Fibroblast of mammary gland (primary cell): ENCODE results near the gene SELPLG.

Source experiments
- DNase-seq: peaks from one replicate; pipeline ENCODE4 v3.0.0-alpha.2; 2010; ENCODE audit warnings: low read depth
- H3K4me3 ChIP-seq: 2 replicates; pipeline ENCODE4 v1.5.1; 2011; ENCODE audit warnings: low read depth, mild to moderate bottlenecking, low read length, moderate library complexity; ENCODE audit not compliant: control insufficient read depth
- CTCF ChIP-seq: conservative IDR thresholded peaks from 2 replicates; pipeline ENCODE4 v1.5.1; 2011; ENCODE audit warnings: low read depth, low read length, inconsistent platforms; ENCODE audit not compliant: control insufficient read depth, insufficient read depth

The SELPLG gene

GRCh38 chr12:108596854-108597558 lies 36.7 kb downstream of the SELPLG start:
- peak overlapping the region; percentile 70 for H3K4me3 ChIP-seq
- DNase-seq: no peak
- no peak for TF ChIP-seq CTCF

GRCh38 chr12:108595711-108596647 lies 37.7 kb downstream of the SELPLG start:
- peak overlapping the region; percentile 70 for H3K4me3 ChIP-seq
- no peak for TF ChIP-seq CTCF
- no peak for DNase-seq

DNA sequence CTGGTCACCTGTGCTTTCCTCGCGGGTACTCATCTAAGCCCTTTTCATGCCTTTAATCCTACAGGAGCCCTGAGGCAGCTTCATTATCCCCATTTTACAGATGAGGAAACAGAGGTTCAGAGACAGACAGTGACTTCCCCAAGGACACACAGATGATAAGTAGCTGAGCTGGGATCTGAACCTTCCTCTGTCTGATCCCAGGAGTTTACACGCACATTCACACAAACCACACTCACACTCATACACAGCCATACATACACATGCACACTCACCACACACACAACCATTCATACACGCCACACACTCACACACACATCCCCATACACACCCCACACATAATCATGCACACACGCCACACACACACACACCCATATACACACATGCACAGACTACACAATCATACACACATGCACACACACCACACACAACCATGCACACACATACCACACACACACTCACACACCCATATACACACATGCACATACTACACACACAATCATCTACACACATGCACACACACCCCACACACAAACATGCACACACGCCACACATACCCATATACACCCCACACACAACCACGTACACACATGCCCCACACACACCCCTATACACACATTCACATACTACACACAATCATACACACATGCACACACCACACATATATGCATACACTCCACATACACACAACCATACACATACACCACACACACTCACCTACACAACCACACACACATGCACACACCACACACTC lies 38.6 kb downstream of the SELPLG start:
- no peak for DNase-seq
- H3K4me3 ChIP-seq: peak overlapping the region; percentile 70
- TF ChIP-seq CTCF: no peak

- H3K4me3 ChIP-seq: no peak overlapping the region
- no peak for TF ChIP-seq CTCF
- DNase-seq: no peak
These were observed 39.3 kb downstream of the SELPLG start for GRCh38 chr12:108594323-108594903.

GRCh38 chr12:108592033-108592909 lies 41.4 kb downstream of the SELPLG start:
- no peak for DNase-seq
- H3K4me3 ChIP-seq: no peak overlapping the region
- TF ChIP-seq CTCF: no peak
